Mesendoderm (in vitro differentiated cells): ENCODE results near the gene GNG7. TPM values are rescaled to one million over a fixed set of nuclear protein-coding genes. Genes with fewer than 3 reads are reported as not detected.

Source experiments
- DNase-seq: peaks from one replicate; pipeline ENCODE4 v3.0.0; 2013
- H2AK5ac ChIP-seq: 2 replicates; pipeline ENCODE4 v1.6.1; 2013; ENCODE audit warnings: low read length, inconsistent platforms
- H2BK120ac ChIP-seq: 2 replicates; pipeline ENCODE4 v1.6.1; 2013; ENCODE audit warnings: low read depth, mild to moderate bottlenecking, low read length, moderate library complexity, mixed read lengths
- H2BK15ac ChIP-seq: replicated peaks from 2 replicates; pipeline ENCODE4 v1.6.1; 2013; ENCODE audit warnings: low read depth, mild to moderate bottlenecking, moderate library complexity
- H2BK5ac ChIP-seq: 2 replicates; pipeline ENCODE4 v1.6.1; 2013; ENCODE audit warnings: low read length, inconsistent platforms
- H3K18ac ChIP-seq: 2 replicates; pipeline ENCODE4 v1.6.1; 2013; ENCODE audit warnings: mild to moderate bottlenecking, low read length, mixed read lengths
- H3K23ac ChIP-seq: one replicate; pipeline ENCODE4 v1.6.1; 2013; ENCODE audit warnings: low read length
- H3K27ac ChIP-seq: 2 replicates; pipeline ENCODE4 v1.5.1; 2013; ENCODE audit warnings: low read depth, mild to moderate bottlenecking, inconsistent platforms, low read length, moderate library complexity
- H3K27me3 ChIP-seq: 2 replicates; pipeline ENCODE4 v1.6.1; 2013; ENCODE audit warnings: low read length, control low read depth, mild to moderate bottlenecking, inconsistent platforms; ENCODE audit not compliant: insufficient read depth, poor library complexity
- H3K36me3 ChIP-seq: 2 replicates; pipeline ENCODE4 v1.6.1; 2013; ENCODE audit warnings: low read length, inconsistent platforms; ENCODE audit not compliant: control insufficient read depth, insufficient read depth
- H3K4ac ChIP-seq: one replicate; pipeline ENCODE4 v1.6.1; 2013; ENCODE audit warnings: low read depth, mild to moderate bottlenecking, low read length, moderate library complexity
- H3K4me1 ChIP-seq: 2 replicates; pipeline ENCODE4 v1.6.1; 2013; ENCODE audit warnings: low read depth, low read length, inconsistent platforms; ENCODE audit not compliant: control insufficient read depth
- H3K4me2 ChIP-seq: 2 replicates; pipeline ENCODE4 v1.6.1; 2013; ENCODE audit warnings: low read length
- H3K4me3 ChIP-seq: 2 replicates; pipeline ENCODE4 v1.5.1; 2013; ENCODE audit warnings: mild to moderate bottlenecking, low read length
- H3K56ac ChIP-seq: one replicate; pipeline ENCODE4 v1.6.1; 2013; ENCODE audit warnings: low read length
- H3K79me1 ChIP-seq: 2 replicates; pipeline ENCODE4 v1.6.1; 2013; ENCODE audit warnings: low read length, inconsistent platforms
- H3K79me2 ChIP-seq: 2 replicates; pipeline ENCODE4 v1.6.1; 2013; ENCODE audit warnings: mild to moderate bottlenecking, low read length; ENCODE audit not compliant: control insufficient read depth, insufficient read depth
- H3K9ac ChIP-seq: 2 replicates; pipeline ENCODE4 v1.6.1; 2013; ENCODE audit warnings: low read length, inconsistent platforms
- H4K5ac ChIP-seq: one replicate; pipeline ENCODE4 v1.6.1; 2013; ENCODE audit warnings: low read length
- H4K8ac ChIP-seq: one replicate; pipeline ENCODE4 v1.6.1; 2013; ENCODE audit warnings: low read depth, mild to moderate bottlenecking, control low read depth, low read length, moderate library complexity
- WGBS: extraction: QIAGEN DNeasy Blood & Tissue Kit; methylation state at CpG from one replicate; pipeline ENCODE4 v1.1.7; 2013; ENCODE audit warnings: low lambda C conversion rate, missing lambda C conversion rate; ENCODE audit not compliant: insufficient coverage; ENCODE audit errors: extremely low coverage; 5-methylcytosine and 5-hydroxymethylcytosine counted together
- polyA plus RNA-seq, 2 experiments: library from polyadenylated mRNA; stranded (reverse); fragments of 200-250 nt; gene quantifications; one replicate each; pipeline ENCODE4 v1.2.3, GENCODE V29; 2013

Gene GNG7
- polyA plus RNA-seq (2013, experiment 1 of 2), result 1.2 TPM
- 1.2 TPM for polyA plus RNA-seq (2013, experiment 2 of 2)

GRCh38 chr19:2702170-2703076 is at the start of gene GNG7:
TSS of gene GNG7 (minus strand) at chr19:2702694. CDS start at chr19:2520688, 182,006 bp downstream.
- Histone ChIP-seq H3K4me2 (peak within 1 kb of the TSS; percentile 77), H3K4me3 (peak within 1 kb of the TSS; percentile 62), H3K27ac (no peak within 1 kb of the TSS), H2BK120ac (no peak within 1 kb of the TSS), H4K5ac (no peak within 1 kb of the TSS), H3K18ac (peak within 1 kb of the TSS; percentile 64), H2AK5ac (no peak within 1 kb of the TSS), H3K4ac (peak within 1 kb of the TSS; percentile 63), H2BK15ac (no peak within 1 kb of the TSS), H3K4me1 (no peaks in the 10 kb centered on the region), H3K79me2 (no peaks in the 10 kb centered on the region), H3K56ac (peak within 1 kb of the TSS; percentile 87), H3K79me1 (no peaks in the 10 kb centered on the region), H4K8ac (peak within 1 kb of the TSS; percentile 82), H3K36me3 (no peaks in the 10 kb centered on the region), H3K27me3 (peaks cover 16% of the 10 kb centered on the region), H2BK5ac (no peak within 1 kb of the TSS), H3K23ac (no peak within 1 kb of the TSS), H3K9ac (peak within 1 kb of the TSS; percentile 71)
- WGBS, result no CpG with 5 or more reads among the region's 77 CpGs
- peak; percentile 93 for DNase-seq

- no CpG with 5 or more reads among the region's 21 CpGs for WGBS
Observed at GRCh38 chr19:2751438-2751830, 48.9 kb upstream of the GNG7 start.

DNA sequence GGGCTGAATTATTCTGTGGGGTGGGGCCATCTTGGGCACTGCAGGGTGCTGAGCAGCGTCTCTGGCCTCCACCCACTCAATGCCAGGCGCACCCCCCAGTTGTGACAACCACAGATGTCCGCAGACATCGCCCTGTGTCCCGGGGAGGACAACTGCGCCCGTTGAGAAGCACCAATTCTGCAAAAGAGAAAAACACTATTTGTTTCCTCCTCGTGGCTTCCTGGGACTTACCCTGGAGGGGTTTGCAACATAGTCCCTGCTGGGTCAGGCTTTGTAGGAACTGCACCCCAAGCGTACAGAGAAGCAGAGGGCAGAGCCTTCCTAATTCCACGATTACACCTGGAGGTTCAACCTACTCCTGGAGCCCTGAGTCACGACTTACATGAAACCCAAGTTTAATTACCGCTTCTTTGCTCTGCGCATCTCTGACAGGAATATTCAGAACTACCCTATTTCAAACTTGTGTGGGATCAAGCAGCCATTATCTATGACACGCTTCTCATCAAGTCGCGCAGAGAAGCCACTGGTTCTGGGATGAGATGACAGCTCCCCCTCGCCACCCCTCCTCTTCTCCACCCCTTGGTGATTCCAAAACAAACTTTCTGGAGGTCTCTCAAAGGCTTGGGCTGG is 48.4 kb upstream of the GNG7 start:
- Histone ChIP-seq H3K4me1 (no peaks in the 10 kb centered on the region), H2BK120ac (no peak overlapping the region), H3K56ac (no peak overlapping the region), H3K9ac (no peak overlapping the region), H3K79me1 (no peaks in the 10 kb centered on the region), H3K79me2 (no peaks in the 10 kb centered on the region), H3K18ac (no peak overlapping the region), H3K4ac (no peak overlapping the region), H3K27ac (no peak overlapping the region), H2BK5ac (no peak overlapping the region), H4K8ac (no peak overlapping the region), H3K4me2 (no peak overlapping the region), H2AK5ac (no peak overlapping the region), H2BK15ac (no peak overlapping the region), H3K36me3 (peaks cover 5% of the 10 kb centered on the region), H4K5ac (no peak overlapping the region), H3K4me3 (no peak overlapping the region), H3K27me3 (no peaks in the 10 kb centered on the region), H3K23ac (no peak overlapping the region)
- WGBS, result no CpG with 5 or more reads among the region's 17 CpGs
- no peak for DNase-seq

More at GRCh38 chr19:2751438-2751830, 48.9 kb upstream of the GNG7 start:
- Histone ChIP-seq H3K27me3 (no peaks in the 10 kb centered on the region), H3K4me1 (no peaks in the 10 kb centered on the region), H2BK15ac (no peak overlapping the region), H3K79me2 (no peaks in the 10 kb centered on the region), H2BK5ac (no peak overlapping the region), H3K36me3 (peaks cover 6% of the 10 kb centered on the region), H3K27ac (no peak overlapping the region), H2AK5ac (no peak overlapping the region), H2BK120ac (no peak overlapping the region), H3K4ac (no peak overlapping the region), H3K18ac (no peak overlapping the region), H3K56ac (no peak overlapping the region), H4K5ac (no peak overlapping the region), H3K9ac (no peak overlapping the region), H4K8ac (no peak overlapping the region), H3K79me1 (no peaks in the 10 kb centered on the region), H3K23ac (no peak overlapping the region), H3K4me3 (no peak overlapping the region), H3K4me2 (no peak overlapping the region)
- no peak for DNase-seq

GRCh38 chr19:2747349-2747748 is 44.9 kb upstream of the GNG7 start:
- WGBS, result no CpG with 5 or more reads among the region's 7 CpGs
- no peak overlapping the region for H4K8ac ChIP-seq
- DNase-seq, result no peak

GRCh38 chr19:2744113-2744512 is 41.6 kb upstream of the GNG7 start:
- no peak overlapping the region for H3K56ac ChIP-seq
- H3K4me1 ChIP-seq, result no peaks in the 10 kb centered on the region
- no peak overlapping the region for H3K9ac ChIP-seq
- no peak overlapping the region for H4K5ac ChIP-seq
- no peaks in the 10 kb centered on the region for H3K79me2 ChIP-seq
- no peak overlapping the region for H3K4ac ChIP-seq
- no peak overlapping the region for H3K23ac ChIP-seq
- peaks cover 2% of the 10 kb centered on the region for H3K27me3 ChIP-seq
- H4K8ac ChIP-seq, result no peak overlapping the region
- no peak overlapping the region for H3K18ac ChIP-seq
- H2AK5ac ChIP-seq, result no peak overlapping the region
- no peaks in the 10 kb centered on the region for H3K79me1 ChIP-seq
- H3K27ac ChIP-seq, result no peak overlapping the region
- H2BK120ac ChIP-seq, result no peak overlapping the region
- H3K4me2 ChIP-seq, result no peak overlapping the region
- no peak overlapping the region for H2BK5ac ChIP-seq
- no peak overlapping the region for H3K4me3 ChIP-seq
- DNase-seq, result no peak
- no peak overlapping the region for H2BK15ac ChIP-seq
- no peaks in the 10 kb centered on the region for H3K36me3 ChIP-seq
- WGBS, result no CpG with 5 or more reads among the region's 4 CpGs

More at GRCh38 chr19:2747349-2747748, 44.9 kb upstream of the GNG7 start:
- no peak overlapping the region for H3K18ac ChIP-seq
- H3K23ac ChIP-seq, result no peak overlapping the region
- H3K4me1 ChIP-seq, result no peaks in the 10 kb centered on the region
- peaks cover 2% of the 10 kb centered on the region for H3K27me3 ChIP-seq
- no peaks in the 10 kb centered on the region for H3K36me3 ChIP-seq
- no peaks in the 10 kb centered on the region for H3K79me2 ChIP-seq
- H2AK5ac ChIP-seq, result no peak overlapping the region
- H3K4me2 ChIP-seq, result no peak overlapping the region
- H3K4me3 ChIP-seq, result no peak overlapping the region
- no peak overlapping the region for H2BK5ac ChIP-seq
- no peak overlapping the region for H2BK15ac ChIP-seq
- H3K9ac ChIP-seq, result no peak overlapping the region
- no peak overlapping the region for H3K27ac ChIP-seq
- no peak overlapping the region for H4K5ac ChIP-seq
- H2BK120ac ChIP-seq, result no peak overlapping the region
- no peak overlapping the region for H3K56ac ChIP-seq
- no peaks in the 10 kb centered on the region for H3K79me1 ChIP-seq
- no peak overlapping the region for H3K4ac ChIP-seq
